ENCODE results near the gene HEATR5A. TPM values are rescaled to one million over a fixed set of nuclear protein-coding genes. Genes with fewer than 3 reads are reported as not detected.
"Not testable (repeated sequence)": the region's sequence is repeated elsewhere in the genome, so short reads cannot be mapped to it uniquely, and the experiment has no call there.

HEATR5A gene
- total RNA-seq, 1 donor from 2014 or later = 23.6 TPM

- H3K4me1 Mint-ChIP-seq = no peaks in the 10 kb centered on the region
These were observed 19.9 kb upstream of the HEATR5A start for GRCh38 chr14:31440280-31440679.

DNA sequence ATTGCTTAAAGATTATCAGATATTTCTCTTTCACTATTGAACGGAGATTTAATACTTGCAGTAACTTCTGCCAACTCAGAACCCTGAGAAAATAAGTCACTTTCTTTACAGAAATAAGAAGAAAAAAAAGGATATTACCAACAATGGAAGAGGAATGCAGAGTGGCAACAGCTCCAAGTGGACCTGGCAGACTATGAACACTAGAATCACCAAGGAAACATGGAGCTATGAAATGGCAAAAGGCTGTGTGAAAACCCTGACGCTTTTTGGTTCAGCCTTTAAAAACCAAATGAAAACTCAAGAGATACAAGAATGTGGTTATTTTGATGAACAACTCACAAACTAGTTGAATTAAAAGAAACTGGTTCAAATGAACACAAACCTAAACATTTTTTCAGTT is 19.2 kb upstream of the HEATR5A start:
- intact Hi-C loops (cut with micrococcal nuclease) = no loop called here
- Mint-ChIP-seq H3K27me3 (no peaks in the 10 kb centered on the region), H3K36me3 (ENCODE audit: low read depth) (peaks cover 13% of the 10 kb centered on the region), H3K9me3 (no peaks in the 10 kb centered on the region), H3K4me3 (no peak overlapping the region), H3K27ac (no peak overlapping the region), H3K4me1 (no peaks in the 10 kb centered on the region)
- no peak for DNase-seq

More at GRCh38 chr14:31440280-31440679, 19.9 kb upstream of the HEATR5A start:
- intact Hi-C loops (cut with micrococcal nuclease) = no loop called here
- Mint-ChIP-seq H3K36me3 (ENCODE audit: low read depth) (peaks cover 13% of the 10 kb centered on the region), H3K9me3 (no peaks in the 10 kb centered on the region), H3K4me3 (no peak overlapping the region), H3K27ac (no peak overlapping the region), H3K27me3 (no peaks in the 10 kb centered on the region)
- DNase-seq = no peak

DNA sequence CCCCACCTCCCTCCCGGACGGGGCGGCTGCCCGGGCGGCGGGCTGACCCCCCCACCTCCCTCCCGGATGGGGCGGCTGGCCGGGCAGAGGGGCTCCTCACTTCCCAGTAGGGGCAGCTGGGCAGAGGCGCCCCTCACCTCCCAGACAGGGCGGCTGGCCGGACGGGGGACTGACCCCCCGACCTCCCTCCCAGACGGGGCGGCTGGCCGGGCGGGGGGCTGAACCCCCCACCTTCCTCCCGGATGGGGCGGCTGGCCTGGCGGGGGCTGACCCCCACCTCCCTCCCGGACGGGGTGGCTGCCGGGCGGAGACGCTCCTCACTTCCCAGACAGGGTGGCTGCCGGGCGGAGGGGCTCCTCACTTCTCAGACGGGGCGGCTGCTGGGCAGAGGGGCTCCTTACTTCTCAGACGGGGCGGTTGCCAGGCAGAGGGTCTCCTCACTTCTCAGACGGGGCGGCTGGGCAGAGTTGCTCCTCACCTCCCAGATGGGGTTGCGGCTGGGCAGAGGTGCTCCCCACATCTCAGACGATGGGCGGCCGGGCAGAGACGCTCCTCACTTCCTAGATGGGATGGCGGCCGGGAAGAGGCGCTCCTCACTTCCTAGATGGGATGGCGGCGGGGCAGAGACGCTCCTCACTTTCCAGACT is 16.8 kb upstream of the HEATR5A start:
- H3K27me3 Mint-ChIP-seq; H3K9me3 Mint-ChIP-seq; H3K4me3 Mint-ChIP-seq; intact Hi-C loops (cut with micrococcal nuclease); H3K27ac Mint-ChIP-seq; DNase-seq; H3K4me1 Mint-ChIP-seq: not testable (repeated sequence)
- H3K36me3 Mint-ChIP-seq (ENCODE audit: low read depth) = peaks cover 12% of the 10 kb centered on the region

- H3K4me1 Mint-ChIP-seq = peaks cover 4% of the 10 kb centered on the region
- peaks cover 10% of the 10 kb centered on the region for H3K9me3 Mint-ChIP-seq
- no peak overlapping the region for H3K4me3 Mint-ChIP-seq
- no peaks in the 10 kb centered on the region for H3K27me3 Mint-ChIP-seq
- H3K27ac Mint-ChIP-seq = no peak overlapping the region
- DNase-seq = no peak
- intact Hi-C loops (cut with micrococcal nuclease) = no loop called here
- peaks cover 14% of the 10 kb centered on the region for H3K36me3 Mint-ChIP-seq (ENCODE audit: low read depth)
These were observed 14.9 kb upstream of the HEATR5A start for GRCh38 chr14:31435276-31435675.

DNA sequence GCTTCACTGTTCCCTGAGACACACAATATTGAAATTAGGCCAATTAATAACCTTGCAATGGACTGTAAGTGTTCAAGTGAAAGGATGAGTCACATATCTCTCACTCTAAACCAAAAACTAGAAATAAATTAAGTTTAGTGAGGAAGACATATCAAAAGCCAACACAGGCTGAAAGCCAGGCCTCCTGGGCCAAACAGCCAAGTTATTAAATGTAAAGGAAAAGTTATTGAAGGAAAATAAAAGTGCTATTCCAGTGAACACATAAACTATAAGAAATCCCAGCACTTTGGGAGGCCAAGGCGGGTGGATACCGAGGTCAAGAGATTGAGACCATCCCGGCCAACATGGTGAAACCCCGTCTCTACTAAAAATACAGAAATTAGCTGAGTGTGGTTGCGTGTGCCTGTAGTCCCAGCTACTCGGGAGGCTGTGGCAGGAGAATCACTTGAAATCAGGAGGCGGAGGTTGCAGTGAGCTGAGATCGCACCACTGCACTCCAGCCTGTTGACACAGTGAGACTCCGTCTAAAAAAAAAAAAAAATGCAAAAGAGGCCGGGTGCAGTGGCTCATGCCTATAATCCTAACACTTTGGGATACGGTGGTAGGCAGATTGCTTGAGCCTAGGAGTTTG is 10.4 kb upstream of the HEATR5A start:
- no peak for DNase-seq
- peaks cover 8% of the 10 kb centered on the region for H3K4me1 Mint-ChIP-seq
- H3K4me3 Mint-ChIP-seq = no peak overlapping the region
- H3K27me3 Mint-ChIP-seq = no peaks in the 10 kb centered on the region
- H3K27ac Mint-ChIP-seq = peak overlapping the region; percentile 21
- peaks cover 10% of the 10 kb centered on the region for H3K9me3 Mint-ChIP-seq
- intact Hi-C loops (cut with micrococcal nuclease) = no loop called here
- peaks cover 4% of the 10 kb centered on the region for H3K36me3 Mint-ChIP-seq (ENCODE audit: low read depth)

DNA sequence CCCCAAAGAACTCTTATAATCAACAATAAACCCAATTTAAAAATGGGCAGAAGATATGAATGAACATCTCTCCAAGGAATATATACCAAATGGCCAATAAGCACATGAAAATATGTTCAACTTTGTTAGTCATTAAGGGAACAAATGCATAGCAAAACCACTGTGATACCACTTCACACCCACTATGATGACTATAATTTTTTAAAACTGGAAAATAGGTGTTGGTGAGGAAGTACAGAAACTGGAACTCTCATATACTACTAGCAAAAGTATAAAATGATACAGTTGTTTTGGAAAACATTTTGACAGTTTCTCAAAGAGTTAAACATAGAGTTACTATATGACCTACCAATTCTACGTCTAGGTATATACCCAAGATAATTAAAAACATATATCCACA is 9.4 kb upstream of the HEATR5A start:
- H3K9me3 Mint-ChIP-seq = peaks cover 10% of the 10 kb centered on the region
- H3K4me1 Mint-ChIP-seq = peaks cover 8% of the 10 kb centered on the region
- H3K4me3 Mint-ChIP-seq = no peak overlapping the region
- DNase-seq = no peak
- no peaks in the 10 kb centered on the region for H3K27me3 Mint-ChIP-seq
- peaks cover 4% of the 10 kb centered on the region for H3K36me3 Mint-ChIP-seq (ENCODE audit: low read depth)
- H3K27ac Mint-ChIP-seq = peak overlapping the region; percentile 69
- intact Hi-C loops (cut with micrococcal nuclease) = loop anchor here (1.0 kb wide), 2 partner anchors 8 to 40 kb away; no protein-coding TSS in a partner anchor

DNA sequence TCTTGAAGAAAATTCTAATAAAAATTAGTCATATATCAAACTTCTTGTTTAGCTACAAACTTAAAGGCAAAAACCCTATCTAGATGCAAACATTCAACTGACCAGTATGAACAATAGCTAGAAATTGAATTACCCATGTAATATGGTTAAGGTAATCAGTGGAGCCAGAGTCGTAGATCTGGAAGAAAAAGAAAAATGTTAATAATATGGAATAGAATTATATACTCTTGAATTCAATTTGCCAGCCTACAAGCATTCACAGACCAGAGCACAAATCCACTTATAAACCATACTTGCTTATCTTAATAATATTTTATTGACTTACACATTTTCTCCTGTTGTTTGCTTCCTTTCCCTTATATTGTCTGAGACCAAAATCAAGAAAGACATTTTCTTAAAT is 7.7 kb upstream of the HEATR5A start:
- Mint-ChIP-seq H3K9me3 (peaks cover 10% of the 10 kb centered on the region), H3K4me1 (peaks cover 8% of the 10 kb centered on the region), H3K27me3 (no peaks in the 10 kb centered on the region), H3K36me3 (ENCODE audit: low read depth) (peaks cover 4% of the 10 kb centered on the region), H3K27ac (no peak overlapping the region), H3K4me3 (no peak overlapping the region)
- no peak for DNase-seq
- intact Hi-C loops (cut with micrococcal nuclease) = no loop called here

DNA sequence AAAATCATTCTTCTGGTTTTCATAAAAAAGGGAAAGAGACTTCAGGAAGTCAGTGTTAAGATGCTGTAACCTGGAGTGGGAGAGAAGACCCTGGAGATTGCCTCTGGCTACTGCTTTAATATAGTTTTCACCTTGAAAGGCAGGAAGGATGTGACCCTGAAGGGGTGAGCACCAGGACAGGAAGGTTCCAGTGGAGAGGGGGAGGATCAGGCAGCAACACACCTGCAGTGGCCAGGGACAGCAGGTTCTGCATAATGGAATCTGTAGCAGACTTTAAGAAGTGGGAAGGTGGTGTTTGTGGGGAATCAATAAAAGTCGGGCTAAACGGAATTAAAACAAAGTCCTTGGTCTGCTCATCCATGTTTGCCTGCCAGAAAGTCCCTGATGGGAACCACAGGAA is 6.3 kb upstream of the HEATR5A start:
- Mint-ChIP-seq H3K4me1 (peaks cover 9% of the 10 kb centered on the region), H3K27me3 (no peaks in the 10 kb centered on the region), H3K36me3 (ENCODE audit: low read depth) (no peaks in the 10 kb centered on the region), H3K9me3 (peaks cover 4% of the 10 kb centered on the region), H3K27ac (no peak overlapping the region), H3K4me3 (no peak overlapping the region)
- intact Hi-C loops (cut with micrococcal nuclease) = no loop called here
- DNase-seq = no peak

DNA sequence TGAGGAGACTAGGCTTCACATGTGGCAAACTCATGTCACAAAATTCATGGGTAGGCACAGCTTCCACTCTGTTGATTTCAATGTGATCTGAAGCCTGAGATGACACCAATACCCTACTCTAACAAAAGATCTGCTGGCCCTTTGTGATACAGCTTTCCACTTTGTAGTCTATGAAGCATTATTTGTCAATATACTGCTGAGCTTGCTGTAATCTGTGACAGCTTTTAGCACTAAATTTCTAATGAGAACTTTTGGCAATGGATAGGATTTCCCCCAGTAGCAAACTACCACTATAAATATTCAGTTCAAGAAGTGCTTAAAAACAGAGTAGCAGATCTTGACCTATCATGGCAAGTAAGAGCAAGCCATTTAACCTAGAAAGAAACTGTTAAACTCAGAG is 5.6 kb upstream of the HEATR5A start:
- Mint-ChIP-seq H3K4me1 (peaks cover 16% of the 10 kb centered on the region), H3K9me3 (peaks cover 4% of the 10 kb centered on the region), H3K4me3 (no peak overlapping the region), H3K27ac (no peak overlapping the region), H3K27me3 (no peaks in the 10 kb centered on the region), H3K36me3 (ENCODE audit: low read depth) (no peaks in the 10 kb centered on the region)
- intact Hi-C loops (cut with micrococcal nuclease) = no loop called here
- DNase-seq = no peak

DNA sequence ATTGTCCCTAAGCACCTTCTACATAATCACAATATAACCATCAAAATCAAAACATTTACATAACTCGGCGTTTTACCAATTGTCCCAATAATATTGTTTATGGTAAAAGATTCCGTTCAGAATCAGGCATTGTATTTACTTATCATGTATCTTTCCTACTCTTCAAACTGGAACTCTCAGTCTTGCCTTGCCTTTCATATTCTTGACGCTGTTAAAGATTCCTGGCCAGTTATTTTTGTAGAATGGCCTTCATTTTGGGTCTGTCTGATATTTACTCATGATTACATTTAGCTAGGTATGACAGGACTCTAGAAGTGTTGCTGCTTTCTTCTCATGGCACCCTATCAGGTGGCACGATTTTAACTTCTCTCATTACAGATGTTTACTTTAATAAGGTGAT is 850 bp upstream of the HEATR5A start:
- peaks cover 7% of the 10 kb centered on the region for H3K36me3 Mint-ChIP-seq (ENCODE audit: low read depth)
- peaks cover 2% of the 10 kb centered on the region for H3K27me3 Mint-ChIP-seq
- H3K9me3 Mint-ChIP-seq = no peaks in the 10 kb centered on the region
- peaks cover 24% of the 10 kb centered on the region for H3K4me1 Mint-ChIP-seq
- DNase-seq = no peak
- H3K4me3 Mint-ChIP-seq = peak overlapping the region; percentile 94
- intact Hi-C loops (cut with micrococcal nuclease) = loop anchor here (1.0 kb wide), 4 partner anchors 8 to 147 kb away; no protein-coding TSS in a partner anchor
- peak overlapping the region; percentile 95 for H3K27ac Mint-ChIP-seq

DNA sequence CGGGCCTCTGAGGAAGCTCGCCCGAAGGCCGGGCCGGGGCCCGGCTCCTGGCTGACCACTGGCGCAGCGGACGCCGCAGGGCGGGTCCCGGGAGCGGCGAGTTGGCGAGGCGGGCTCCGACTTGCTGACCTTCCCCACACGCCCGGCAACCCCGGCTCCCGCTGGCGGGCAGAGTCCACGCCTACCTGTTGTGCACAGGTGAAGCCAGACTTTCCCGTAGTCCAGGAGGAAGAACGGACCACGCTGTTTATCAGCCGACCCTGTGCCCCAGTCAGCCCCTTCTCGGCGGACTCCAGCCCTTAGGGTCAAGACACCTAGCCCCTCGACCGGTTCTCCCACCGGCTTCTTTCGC is 407 bp downstream of the HEATR5A start:
- peaks cover 24% of the 10 kb centered on the region for H3K4me1 Mint-ChIP-seq
- peak overlapping the region; percentile 94 for H3K4me3 Mint-ChIP-seq
- intact Hi-C loops (cut with micrococcal nuclease) = loop anchor here (1.0 kb wide), 3 partner anchors 37 to 212 kb away; partner anchors contain the start of gene DTD2
- peak overlapping the region; percentile 95 for H3K27ac Mint-ChIP-seq
- H3K9me3 Mint-ChIP-seq = no peaks in the 10 kb centered on the region
- H3K36me3 Mint-ChIP-seq (ENCODE audit: low read depth) = peaks cover 7% of the 10 kb centered on the region
- peaks cover 2% of the 10 kb centered on the region for H3K27me3 Mint-ChIP-seq
- DNase-seq = peak; percentile 79

DNA sequence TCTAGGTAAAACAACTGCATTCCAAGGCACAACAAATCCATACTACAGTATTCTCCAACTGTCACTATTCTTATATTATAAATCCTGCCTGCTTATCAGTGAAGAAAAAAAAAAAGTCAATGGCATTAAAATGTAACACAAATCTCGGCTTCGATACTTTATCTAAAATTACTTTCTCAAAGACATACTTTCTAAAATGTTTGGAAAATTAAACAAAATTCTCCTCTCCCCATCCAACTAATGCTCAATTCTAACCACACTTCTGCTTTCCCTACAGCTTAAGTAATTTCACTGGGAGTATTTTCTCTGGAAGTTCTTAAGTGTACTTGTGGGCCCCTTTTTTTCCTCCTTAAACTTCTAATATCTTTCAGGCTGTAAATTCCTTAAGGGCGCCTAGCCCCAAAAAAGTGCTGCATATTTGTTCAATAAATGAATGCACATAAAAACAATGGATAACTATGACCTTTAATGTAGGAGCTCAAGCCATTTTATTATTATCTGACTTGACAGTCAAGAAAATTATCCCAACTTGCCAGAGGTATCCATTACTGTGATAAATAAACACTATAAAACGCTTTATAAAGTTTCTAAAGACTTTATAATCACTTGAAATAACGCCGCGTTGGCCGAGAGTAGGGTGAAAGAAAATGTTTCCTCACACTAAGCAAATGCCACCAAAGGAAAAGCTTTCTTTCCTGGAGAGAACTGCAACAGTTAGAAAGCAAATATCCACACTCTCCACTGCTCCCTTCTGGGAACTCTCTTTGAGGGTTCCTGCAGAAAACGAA is 977 bp downstream of the HEATR5A start:
- no peak for DNase-seq
- Mint-ChIP-seq H3K4me3 (peak overlapping the region; percentile 94), H3K9me3 (no peaks in the 10 kb centered on the region), H3K36me3 (ENCODE audit: low read depth) (peaks cover 7% of the 10 kb centered on the region), H3K4me1 (peaks cover 26% of the 10 kb centered on the region), H3K27ac (no peak overlapping the region), H3K27me3 (peaks cover 2% of the 10 kb centered on the region)
- intact Hi-C loops (cut with micrococcal nuclease) = no loop called here

DNA sequence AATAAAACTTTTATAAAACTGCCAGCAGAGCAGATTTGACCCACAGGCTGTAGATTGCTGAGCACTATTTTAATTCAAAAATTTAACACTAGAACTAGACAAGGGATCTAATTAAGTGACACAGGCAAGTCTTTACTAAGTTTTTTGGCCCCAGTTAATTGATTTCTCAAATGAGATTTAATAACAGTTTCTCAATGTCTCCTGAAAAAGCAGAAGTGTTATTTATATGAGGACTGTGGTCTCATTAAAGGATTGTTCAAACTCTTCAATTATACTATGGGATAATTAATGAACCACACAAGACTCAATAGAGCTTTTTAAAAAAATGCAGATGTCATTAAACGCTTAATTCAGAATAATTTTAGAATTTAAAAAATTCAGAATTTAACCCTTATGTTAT is 1.9 kb downstream of the HEATR5A start:
- peaks cover 7% of the 10 kb centered on the region for H3K36me3 Mint-ChIP-seq (ENCODE audit: low read depth)
- no peak for DNase-seq
- intact Hi-C loops (cut with micrococcal nuclease) = no loop called here
- peaks cover 2% of the 10 kb centered on the region for H3K27me3 Mint-ChIP-seq
- H3K4me1 Mint-ChIP-seq = peaks cover 33% of the 10 kb centered on the region
- no peaks in the 10 kb centered on the region for H3K9me3 Mint-ChIP-seq
- peak overlapping the region; percentile 49 for H3K4me3 Mint-ChIP-seq
- H3K27ac Mint-ChIP-seq = no peak overlapping the region

DNA sequence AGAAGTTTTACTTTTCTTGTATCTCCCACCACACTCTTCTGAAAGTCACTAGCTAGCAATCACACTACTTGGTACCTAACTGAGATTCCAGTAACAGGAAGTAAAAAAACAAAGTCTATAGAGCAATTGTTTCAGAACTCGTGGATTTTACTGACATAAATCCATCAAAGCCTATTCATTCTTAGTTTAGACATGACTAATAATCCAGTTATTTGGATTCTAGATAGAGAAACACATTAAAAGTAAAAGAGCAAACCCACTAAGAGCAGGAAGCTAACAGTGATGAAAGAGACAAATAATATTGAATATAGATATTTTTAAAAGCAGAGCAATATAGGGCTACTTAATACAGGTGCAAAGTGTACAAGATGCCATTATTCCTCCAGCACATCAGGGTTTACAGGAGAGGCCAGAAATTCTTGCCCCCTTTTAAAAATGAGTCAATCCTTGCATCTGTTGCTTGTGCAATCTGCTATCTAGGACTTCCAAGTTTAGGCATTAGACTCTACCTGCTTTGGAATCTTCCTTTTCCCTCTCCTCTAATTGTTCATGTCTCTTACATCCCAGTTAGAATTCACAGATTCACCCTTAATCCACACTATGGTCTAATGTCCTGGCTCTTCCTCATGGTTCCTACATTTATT is 6.0 kb downstream of the HEATR5A start:
- H3K4me3 Mint-ChIP-seq = no peak overlapping the region

More for the DNA sequence above, 6.0 kb downstream of the HEATR5A start:
- peaks cover 8% of the 10 kb centered on the region for H3K36me3 Mint-ChIP-seq (ENCODE audit: low read depth)
- peaks cover 2% of the 10 kb centered on the region for H3K27me3 Mint-ChIP-seq
- intact Hi-C loops (cut with micrococcal nuclease) = no loop called here
- H3K27ac Mint-ChIP-seq = peak overlapping the region; percentile 2
- DNase-seq = no peak
- no peaks in the 10 kb centered on the region for H3K9me3 Mint-ChIP-seq
- H3K4me1 Mint-ChIP-seq = peaks cover 23% of the 10 kb centered on the region

All from activated CD4-positive, alpha-beta T cell treated with anti-CD3 and anti-CD28 coated beads, Interleukin-2, amount 10 ng/mL, durations not matched to agents 24 days and 14 days (primary cell).